Breast epithelium (tissue), 4 donors: ENCODE measurements around the gene MAP3K5. TPM values are rescaled to one million over a fixed set of nuclear protein-coding genes. Genes with fewer than 3 reads are reported as not detected.

Experiments
- DNase-seq, 2 donors: peaks; one replicate each; pipeline ENCODE4 v3.0.0-alpha.2; 2019; ENCODE audit warnings: low spot score in 2 of 2
- H3K27ac ChIP-seq, 2 donors: fragments of 200-600 bp; sonication (generic) in 1 of 2; one replicate each; pipeline ENCODE4 v1.5.1; 2016 to 2019; ENCODE audit warnings: mild to moderate bottlenecking in 1 of 2
- H3K27me3 ChIP-seq, 2 donors: fragments of 200-600 bp; sonication (generic) in 1 of 2; one replicate each; pipeline versions ENCODE4 v1.5.1 to v1.6.0; 2017 to 2019; ENCODE audit warnings: control low read depth in 1 of 2, mild to moderate bottlenecking in 1 of 2
- H3K36me3 ChIP-seq: fragments of 200-600 bp; one replicate; pipeline ENCODE4 v1.5.1; 2019
- H3K4me1 ChIP-seq, 2 donors: fragments of 200-600 bp; sonication (generic); one replicate each; pipeline ENCODE4 v1.5.1; 2016 to 2019; ENCODE audit warnings: control low read depth in 1 of 2
- H3K4me3 ChIP-seq, 3 donors: fragments of 200-600 bp; sonication (generic); 1 replicate in 2 of 3; 2 replicates in 1 of 3; pipeline ENCODE4 v1.5.1; 2016 to 2019; ENCODE audit warnings: mild to moderate bottlenecking in 3 of 3, moderate library complexity in 2 of 3
- H3K9me3 ChIP-seq, 2 donors: fragments of 200-600 bp; sonication (generic) in 1 of 2; one replicate each; pipeline ENCODE4 v1.5.1; 2016 to 2019; ENCODE audit warnings: control low read depth in 1 of 2
- CTCF ChIP-seq, 3 donors: fragments of 450-650 bp; IDR thresholded peaks; one replicate each; pipeline ENCODE4 v1.5.1; 2016 to 2017; ENCODE audit warnings: antibody characterized with exemption in 3 of 3, mild to moderate bottlenecking in 3 of 3, moderate library complexity in 3 of 3
- POLR2A ChIP-seq: fragments of 450-650 bp; IDR thresholded peaks from one replicate; pipeline ENCODE4 v1.6.1; 2016; ENCODE audit warnings: antibody characterized with exemption, mild to moderate bottlenecking, moderate library complexity
- POLR2AphosphoS5 ChIP-seq, 3 donors: sonication (generic); formaldehyde crosslinking; IDR thresholded peaks; one replicate each; pipeline ENCODE4 v1.6.1; 2017; ENCODE audit warnings: antibody characterized with exemption in 3 of 3
- intact Hi-C: fragments of 100-400 bp; cut with DNase I; formaldehyde crosslinking; loops from one replicate; pipeline ENCODE4 v1.15.1; 2023; ENCODE audit warnings: low total_unique reads
- total RNA-seq, 3 donors: library from RNA; depleted of rRNA; stranded (reverse); fragments of >200 nt; gene quantifications; one replicate each; pipeline ENCODE4 v1.1.0, GENCODE V29; 2016

The MAP3K5 gene
- total RNA-seq, 3 donors from 2014 or later, result 18.6 to 40.0 (median 33.2) TPM

GRCh38 chr6:136535017-136535765 lies 257.1 kb downstream of the MAP3K5 start:
- Histone ChIP-seq H3K27me3 (no peaks in the 10 kb centered on the region), H3K4me3 (no peak overlapping the region), H3K27ac (no peak overlapping the region), H3K9me3 (no peaks in the 10 kb centered on the region), H3K4me1 (peaks cover 0 to 5% of the 10 kb centered on the region in 2 donors), H3K36me3 (no peaks in the 10 kb centered on the region)
- no peak for TF ChIP-seq POLR2A
- TF ChIP-seq POLR2AphosphoS5 (IDR thresholded peaks at IDR 0.05), result no peak
- TF ChIP-seq CTCF (IDR thresholded peaks at IDR 0.05), result no peak
- intact Hi-C loops, result no loop called here
- DNase-seq, result no peak

GRCh38 chr6:136534268-136534667 lies 258.0 kb downstream of the MAP3K5 start:
- Histone ChIP-seq H3K4me3 (no peak overlapping the region), H3K27ac (no peak overlapping the region), H3K9me3 (no peaks in the 10 kb centered on the region), H3K36me3 (no peaks in the 10 kb centered on the region), H3K27me3 (no peaks in the 10 kb centered on the region), H3K4me1 (no peaks in the 10 kb centered on the region)
- intact Hi-C loops, result no loop called here
- no peak for DNase-seq
- TF ChIP-seq POLR2AphosphoS5 (IDR thresholded peaks at IDR 0.05) (no peak), POLR2A (no peak), CTCF (IDR thresholded peaks at IDR 0.05) (no peak)

- no peak for TF ChIP-seq POLR2AphosphoS5 (IDR thresholded peaks at IDR 0.05)
- no peak for TF ChIP-seq POLR2A
- no peak for TF ChIP-seq CTCF (IDR thresholded peaks at IDR 0.05)
- Histone ChIP-seq H3K9me3 (no peaks in the 10 kb centered on the region), H3K4me1 (no peaks in the 10 kb centered on the region), H3K36me3 (no peaks in the 10 kb centered on the region), H3K27me3 (no peaks in the 10 kb centered on the region), H3K4me3 (no peak overlapping the region), H3K27ac (no peak overlapping the region)
- intact Hi-C loops, result no loop called here
- no peak for DNase-seq
Measured at GRCh38 chr6:136533487-136533886, 258.8 kb downstream of the MAP3K5 start.

GRCh38 chr6:136532030-136532429 lies 260.2 kb downstream of the MAP3K5 start:
- no peaks in the 10 kb centered on the region for H3K4me1 ChIP-seq
- no peak overlapping the region for H3K27ac ChIP-seq
- TF ChIP-seq POLR2A (no peak), POLR2AphosphoS5 (IDR thresholded peaks at IDR 0.05) (no peak), CTCF (IDR thresholded peaks at IDR 0.05) (no peak)
- no peaks in the 10 kb centered on the region for H3K9me3 ChIP-seq
- H3K36me3 ChIP-seq, result no peaks in the 10 kb centered on the region
- no peaks in the 10 kb centered on the region for H3K27me3 ChIP-seq
- no peak for DNase-seq
- no peak overlapping the region for H3K4me3 ChIP-seq
- intact Hi-C loops, result no loop called here

GRCh38 chr6:136529710-136530109 lies 262.6 kb downstream of the MAP3K5 start:
- Histone ChIP-seq H3K36me3 (no peaks in the 10 kb centered on the region), H3K27ac (no peak overlapping the region), H3K27me3 (no peaks in the 10 kb centered on the region), H3K9me3 (no peaks in the 10 kb centered on the region), H3K4me1 (peaks cover 0 to 5% of the 10 kb centered on the region in 2 donors), H3K4me3 (no peak overlapping the region)
- no peak for DNase-seq
- TF ChIP-seq POLR2AphosphoS5 (IDR thresholded peaks at IDR 0.05) (no peak), CTCF (IDR thresholded peaks at IDR 0.05) (no peak), POLR2A (no peak)
- intact Hi-C loops, result no loop called here
